Transverse colon (tissue), 3 donors: Measurements from ENCODE around the gene LRRC47.

ENCODE experiments used
- POLR2A ChIP-seq: fragments of 450-650 bp; IDR thresholded peaks from one replicate; pipeline ENCODE4 v1.6.1; 2016; ENCODE audit warnings: antibody characterized with exemption, mild to moderate bottlenecking, moderate library complexity
- TF ChIP-seq, protein P1 (sequence below), 5 experiments: fragments of 200-600 bp in 3 of 5; fragments of 450-650 bp in 2 of 5; sonication (generic) in 3 of 5; IDR thresholded peaks; 1 replicate in 2 of 5; 2 replicates in 3 of 5; pipeline ENCODE4 v1.5.1; 2016 to 2017; ENCODE audit warnings: antibody characterized with exemption in 5 of 5, inconsistent platforms in 3 of 5, mild to moderate bottlenecking in 2 of 5, moderate library complexity in 1 of 5

DNA sequence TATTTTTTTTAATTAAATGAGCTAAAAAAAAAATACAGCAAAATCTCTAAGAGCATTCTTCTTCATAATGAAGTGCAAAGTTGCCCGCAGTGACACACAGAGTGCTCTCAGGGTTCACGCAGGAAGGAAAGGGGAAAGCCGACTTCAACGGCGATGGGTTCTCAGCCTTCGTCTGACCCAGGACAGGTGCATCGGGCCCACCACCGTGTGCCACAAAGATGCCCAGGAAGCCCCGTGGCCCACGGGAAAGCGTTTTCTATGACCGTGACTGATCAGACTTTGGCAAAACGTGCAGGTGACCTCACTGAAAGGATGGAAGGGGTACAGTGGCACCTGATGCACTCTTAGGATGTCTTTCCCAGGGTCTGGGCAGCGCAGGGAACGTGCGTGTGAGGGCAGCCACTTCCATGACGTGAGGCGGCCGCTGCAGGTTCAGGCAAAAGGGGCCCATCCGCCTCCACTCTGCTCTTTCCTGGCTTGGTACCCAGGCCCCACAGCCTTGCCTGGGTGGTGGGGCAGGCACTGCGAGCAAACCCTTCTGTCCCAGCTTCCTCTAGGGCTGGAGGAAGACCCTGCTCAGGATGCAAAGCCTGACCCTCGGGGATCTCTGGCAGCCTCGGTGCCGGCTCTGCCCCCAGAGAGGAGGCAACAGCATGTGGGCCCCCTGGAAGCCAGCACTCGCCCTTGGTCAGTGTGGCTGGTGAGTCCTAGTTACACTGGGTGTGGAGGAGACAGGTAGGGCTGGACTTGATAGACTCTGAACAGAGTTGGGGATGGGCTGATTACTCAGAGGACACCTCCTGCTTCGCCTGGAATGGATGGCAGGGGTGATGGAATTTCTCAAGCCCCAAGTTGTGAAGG, 8.3 kb downstream of the LRRC47 start:
- TF ChIP-seq, protein P1, sequence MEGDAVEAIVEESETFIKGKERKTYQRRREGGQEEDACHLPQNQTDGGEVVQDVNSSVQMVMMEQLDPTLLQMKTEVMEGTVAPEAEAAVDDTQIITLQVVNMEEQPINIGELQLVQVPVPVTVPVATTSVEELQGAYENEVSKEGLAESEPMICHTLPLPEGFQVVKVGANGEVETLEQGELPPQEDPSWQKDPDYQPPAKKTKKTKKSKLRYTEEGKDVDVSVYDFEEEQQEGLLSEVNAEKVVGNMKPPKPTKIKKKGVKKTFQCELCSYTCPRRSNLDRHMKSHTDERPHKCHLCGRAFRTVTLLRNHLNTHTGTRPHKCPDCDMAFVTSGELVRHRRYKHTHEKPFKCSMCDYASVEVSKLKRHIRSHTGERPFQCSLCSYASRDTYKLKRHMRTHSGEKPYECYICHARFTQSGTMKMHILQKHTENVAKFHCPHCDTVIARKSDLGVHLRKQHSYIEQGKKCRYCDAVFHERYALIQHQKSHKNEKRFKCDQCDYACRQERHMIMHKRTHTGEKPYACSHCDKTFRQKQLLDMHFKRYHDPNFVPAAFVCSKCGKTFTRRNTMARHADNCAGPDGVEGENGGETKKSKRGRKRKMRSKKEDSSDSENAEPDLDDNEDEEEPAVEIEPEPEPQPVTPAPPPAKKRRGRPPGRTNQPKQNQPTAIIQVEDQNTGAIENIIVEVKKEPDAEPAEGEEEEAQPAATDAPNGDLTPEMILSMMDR (IDR thresholded peaks at IDR 0.05) = no peak
- TF ChIP-seq POLR2A = no peak
